ENCODE results near the gene THUMPD1. TPM values are rescaled to one million over a fixed set of nuclear protein-coding genes. Genes with fewer than 3 reads are reported as not detected.

THUMPD1 gene
- total RNA-seq, 3 donors from 2014 or later (not counting 1 experiment from before 2014, with no cell fraction given), result 86.1 to 92.2 (median 87.1) TPM

- no peaks in the 10 kb centered on the region for H3K4me1 ChIP-seq (ENCODE audit: control insufficient read depth, insufficient read depth, low read length)
- Mint-ChIP-seq H3K27ac (no peak overlapping the region), H3K4me1 (no peaks in the 10 kb centered on the region), H3K36me3 (no peaks in the 10 kb centered on the region), H3K9me3 (peaks cover 0 to 8% of the 10 kb centered on the region in 2 donors), H3K27me3 (ENCODE audit: low read depth in 2 of 2) (peaks cover 5 to 9% of the 10 kb centered on the region in 2 donors), H3K4me3 (no peak overlapping the region)
- DNase-seq (no peak), ATAC-seq (no peak)
- H3K27ac ChIP-seq (ENCODE audit: low read length), result no peak overlapping the region
- no peak for TF ChIP-seq CTCF (IDR thresholded peaks at IDR 0.05)
- peaks cover 2% of the 10 kb centered on the region for H3K27me3 ChIP-seq (ENCODE audit: control insufficient read depth, insufficient read depth, low read length)
- peaks cover 4% of the 10 kb centered on the region for H3K9me3 ChIP-seq (ENCODE audit: control insufficient read depth, insufficient read depth, low read length)
- H3K4me3 ChIP-seq (ENCODE audit: low read length), result no peak overlapping the region
- no peaks in the 10 kb centered on the region for H3K36me3 ChIP-seq (ENCODE audit: control insufficient read depth, insufficient read depth, low read length)
- WGBS (ENCODE audit: insufficient coverage), result 90% methylated on average over 1 of the region's 1 CpG
- intact Hi-C loops (cut with micrococcal nuclease), result no loop called here
Observed at GRCh38 chr16:20753727-20754126, 12.1 kb upstream of the THUMPD1 start.

GRCh38 chr16:20750558-20750957 lies 8.9 kb upstream of the THUMPD1 start:
- 80% methylated on average over 1 of the region's 1 CpG for WGBS (ENCODE audit: insufficient coverage)
- H3K9me3 ChIP-seq (ENCODE audit: control insufficient read depth, insufficient read depth, low read length), result peaks cover 9% of the 10 kb centered on the region
- ATAC-seq, result no peak
- no peak overlapping the region for H3K4me3 ChIP-seq (ENCODE audit: low read length)
- no peaks in the 10 kb centered on the region for H3K36me3 ChIP-seq (ENCODE audit: control insufficient read depth, insufficient read depth, low read length)
- DNase-seq, result no peak
- no peak overlapping the region for H3K27ac Mint-ChIP-seq
- no peaks in the 10 kb centered on the region for H3K4me1 Mint-ChIP-seq
- no peak overlapping the region for H3K27ac ChIP-seq (ENCODE audit: low read length)
- H3K4me3 Mint-ChIP-seq, result no peak overlapping the region
- no peaks in the 10 kb centered on the region for H3K4me1 ChIP-seq (ENCODE audit: control insufficient read depth, insufficient read depth, low read length)
- no peak for TF ChIP-seq CTCF (IDR thresholded peaks at IDR 0.05)
- peaks cover 11% of the 10 kb centered on the region for H3K36me3 Mint-ChIP-seq
- H3K27me3 ChIP-seq (ENCODE audit: control insufficient read depth, insufficient read depth, low read length), result peaks cover 2% of the 10 kb centered on the region
- peaks cover 2 to 14% of the 10 kb centered on the region in 2 donors for H3K9me3 Mint-ChIP-seq
- H3K27me3 Mint-ChIP-seq (ENCODE audit: low read depth in 2 of 2), result peaks cover 5 to 9% of the 10 kb centered on the region in 2 donors
- intact Hi-C loops (cut with micrococcal nuclease), result no loop called here

- Mint-ChIP-seq H3K27me3 (ENCODE audit: low read depth in 2 of 2) (peaks cover 5 to 9% of the 10 kb centered on the region in 2 donors), H3K27ac (no peak overlapping the region), H3K4me3 (no peak overlapping the region), H3K4me1 (no peaks in the 10 kb centered on the region), H3K9me3 (peaks cover 2 to 11% of the 10 kb centered on the region in 2 donors), H3K36me3 (peaks cover 11% of the 10 kb centered on the region)
- WGBS (ENCODE audit: insufficient coverage), result no CpG with 5 or more reads among the region's 1 CpG
- DNase-seq, result no peak
- TF ChIP-seq CTCF (IDR thresholded peaks at IDR 0.05), result no peak
- Histone ChIP-seq H3K9me3 (ENCODE audit: control insufficient read depth, insufficient read depth, low read length) (peaks cover 6% of the 10 kb centered on the region), H3K36me3 (ENCODE audit: control insufficient read depth, insufficient read depth, low read length) (no peaks in the 10 kb centered on the region), H3K4me1 (ENCODE audit: control insufficient read depth, insufficient read depth, low read length) (no peaks in the 10 kb centered on the region), H3K27me3 (ENCODE audit: control insufficient read depth, insufficient read depth, low read length) (peaks cover 2% of the 10 kb centered on the region), H3K4me3 (ENCODE audit: low read length) (no peak overlapping the region), H3K27ac (ENCODE audit: low read length) (no peak overlapping the region)
- intact Hi-C loops (cut with micrococcal nuclease), result no loop called here
- no peak for ATAC-seq
Observed at GRCh38 chr16:20749474-20749873, 7.9 kb upstream of the THUMPD1 start.

Measured in natural killer cell (primary cell).